Measurements from ENCODE around the gene TMEM181. TPM values are rescaled to one million over a fixed set of nuclear protein-coding genes. Genes with fewer than 3 reads are reported as not detected.
"Not testable (repeated sequence)": the region's sequence is repeated elsewhere in the genome, so short reads cannot be mapped to it uniquely, and the experiment has no call there.

Gene TMEM181
- total and polyA plus RNA-seq, 9 donors = 7.3 to 21.9 (median 12.7) TPM

- peaks cover 1% of the 10 kb centered on the region for H3K4me1 ChIP-seq (ENCODE audit: insufficient read depth)
- TF ChIP-seq CTCF (IDR thresholded peaks at IDR 0.05) (no peak), POLR2A (IDR thresholded peaks at IDR 0.05) (no peak), EP300 (IDR thresholded peaks at IDR 0.05) (no peak)
- 48 to 63% (median 50%) methylated on average over 3 of the region's 3 CpGs for WGBS, 3 donors
- H3K4me3 ChIP-seq = no peak overlapping the region
- intact Hi-C loops (cut with DNase I) = no loop called here
- no peaks in the 10 kb centered on the region for H3K9me3 ChIP-seq
- H3K27ac ChIP-seq = no peak overlapping the region
- no peaks in the 10 kb centered on the region for H3K36me3 ChIP-seq
- H3K27me3 ChIP-seq = no peaks in the 10 kb centered on the region
- no peak for DNase-seq
These were observed 40.6 kb upstream of the TMEM181 start for GRCh38 chr6:158519300-158519699.

GRCh38 chr6:158519761-158520160 lies 40.1 kb upstream of the TMEM181 start:
- 62 to 81% (median 64%) methylated on average over 4 of the region's 4 CpGs for WGBS, 3 donors
- TF ChIP-seq CTCF (IDR thresholded peaks at IDR 0.05) (no peak), EP300 (IDR thresholded peaks at IDR 0.05) (no peak), POLR2A (IDR thresholded peaks at IDR 0.05) (no peak)
- H3K4me1 ChIP-seq (ENCODE audit: insufficient read depth) = peaks cover 1% of the 10 kb centered on the region
- H3K27me3 ChIP-seq = no peaks in the 10 kb centered on the region
- no peaks in the 10 kb centered on the region for H3K36me3 ChIP-seq
- intact Hi-C loops (cut with DNase I) = no loop called here
- DNase-seq = no peak
- no peak overlapping the region for H3K27ac ChIP-seq
- no peaks in the 10 kb centered on the region for H3K9me3 ChIP-seq
- H3K4me3 ChIP-seq = no peak overlapping the region

- H3K4me1 ChIP-seq (ENCODE audit: insufficient read depth); H3K27ac ChIP-seq; H3K4me3 ChIP-seq; H3K36me3 ChIP-seq; H3K27me3 ChIP-seq; DNase-seq; H3K9me3 ChIP-seq; intact Hi-C loops (cut with DNase I): not testable (repeated sequence)
- 91 to 93% (median 92%) methylated on average over 7 of the region's 7 CpGs for WGBS, 3 donors
These were observed 38.9 kb upstream of the TMEM181 start for GRCh38 chr6:158520975-158521374.

GRCh38 chr6:158521759-158522158 lies 38.1 kb upstream of the TMEM181 start:
- Histone ChIP-seq H3K4me1 (ENCODE audit: insufficient read depth) (peaks cover 1% of the 10 kb centered on the region), H3K27me3 (no peaks in the 10 kb centered on the region), H3K4me3 (no peak overlapping the region), H3K36me3 (no peaks in the 10 kb centered on the region), H3K27ac (no peak overlapping the region), H3K9me3 (no peaks in the 10 kb centered on the region)
- 86 to 92% (median 86%) methylated on average over 1 of the region's 1 CpG for WGBS, 3 donors
- intact Hi-C loops (cut with DNase I) = no loop called here
- TF ChIP-seq CTCF (IDR thresholded peaks at IDR 0.05) (no peak), POLR2A (IDR thresholded peaks at IDR 0.05) (no peak), EP300 (IDR thresholded peaks at IDR 0.05) (no peak)
- no peak for DNase-seq

GRCh38 chr6:158522616-158523015 lies 37.3 kb upstream of the TMEM181 start:
- WGBS, 3 donors = 93 to 95% (median 93%) methylated on average over 11 of the region's 11 CpGs
- Histone ChIP-seq H3K4me3 (no peak overlapping the region), H3K9me3 (no peaks in the 10 kb centered on the region), H3K4me1 (ENCODE audit: insufficient read depth) (peaks cover 1% of the 10 kb centered on the region), H3K36me3 (no peaks in the 10 kb centered on the region), H3K27me3 (no peaks in the 10 kb centered on the region), H3K27ac (no peak overlapping the region)
- intact Hi-C loops (cut with DNase I) = no loop called here
- TF ChIP-seq CTCF (IDR thresholded peaks at IDR 0.05) (no peak), EP300 (IDR thresholded peaks at IDR 0.05) (no peak), POLR2A (IDR thresholded peaks at IDR 0.05) (no peak)
- DNase-seq = no peak
